ENCODE measurements around the gene SLC8A3. TPM values are rescaled to one million over a fixed set of nuclear protein-coding genes. Genes with fewer than 3 reads are reported as not detected.

The SLC8A3 gene
- total and polyA plus RNA-seq, 10 of the 15 experiments (the other 5 are each of a cell fraction or from before 2014, with no cell fraction given), result 0.04 to 0.17 (median 0.13) TPM; not detected in 3

DNA sequence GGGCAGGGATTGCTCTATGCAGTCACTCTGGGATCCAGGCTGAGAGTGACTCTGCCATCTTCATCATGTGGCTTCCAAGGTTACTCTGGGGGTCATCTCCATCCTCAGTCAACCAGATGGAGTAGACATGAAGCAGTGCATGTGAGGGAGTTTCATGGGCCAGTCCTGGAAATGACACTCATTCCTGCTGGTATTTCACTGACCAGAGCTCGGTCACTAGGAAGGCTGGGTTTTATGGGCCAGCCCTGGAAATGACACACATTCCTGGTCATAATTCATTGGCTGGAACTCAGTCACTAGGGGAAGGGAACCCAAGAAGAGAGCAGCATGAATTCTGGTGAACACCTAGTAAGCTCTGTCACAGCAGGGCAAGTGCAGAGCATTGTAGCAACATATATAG, 164.9 kb downstream of the SLC8A3 start:
- no peak overlapping the region for H3K4me3 ChIP-seq
- no peaks in the 10 kb centered on the region; a peak in 1 of 4 replicates for H3K27me3 ChIP-seq (replicated peaks in 1 of 2; ENCODE audit: control insufficient read depth in 2 of 2, insufficient read depth in 2 of 2, low read length in 1 of 2)
- WGBS (ENCODE audit: insufficient coverage, insufficient replicate concordance, low lambda C conversion rate, missing lambda C conversion rate), result 0% methylated on average over 1 of the region's 1 CpG
- TF ChIP-seq, protein P1, sequence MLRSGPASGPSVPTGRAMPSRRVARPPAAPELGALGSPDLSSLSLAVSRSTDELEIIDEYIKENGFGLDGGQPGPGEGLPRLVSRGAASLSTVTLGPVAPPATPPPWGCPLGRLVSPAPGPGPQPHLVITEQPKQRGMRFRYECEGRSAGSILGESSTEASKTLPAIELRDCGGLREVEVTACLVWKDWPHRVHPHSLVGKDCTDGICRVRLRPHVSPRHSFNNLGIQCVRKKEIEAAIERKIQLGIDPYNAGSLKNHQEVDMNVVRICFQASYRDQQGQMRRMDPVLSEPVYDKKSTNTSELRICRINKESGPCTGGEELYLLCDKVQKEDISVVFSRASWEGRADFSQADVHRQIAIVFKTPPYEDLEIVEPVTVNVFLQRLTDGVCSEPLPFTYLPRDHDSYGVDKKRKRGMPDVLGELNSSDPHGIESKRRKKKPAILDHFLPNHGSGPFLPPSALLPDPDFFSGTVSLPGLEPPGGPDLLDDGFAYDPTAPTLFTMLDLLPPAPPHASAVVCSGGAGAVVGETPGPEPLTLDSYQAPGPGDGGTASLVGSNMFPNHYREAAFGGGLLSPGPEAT (IDR thresholded peaks at IDR 0.05; ENCODE audit: low read depth), result no peak
- TF ChIP-seq NR2C2 (IDR thresholded peaks at IDR 0.05; ENCODE audit: borderline replicate concordance, control insufficient read depth, insufficient read length, low read depth) (no peak), RFX5 (IDR thresholded peaks at IDR 0.05; ENCODE audit: low read depth, low read length) (no peak), YY1 (IDR thresholded peaks at IDR 0.05; ENCODE audit: low read depth, low read length) (no peak), RUNX3 (IDR thresholded peaks at IDR 0.05; ENCODE audit: low read length) (no peak), MYC (IDR thresholded peaks at IDR 0.05; ENCODE audit: insufficient read depth, insufficient read length, insufficient replicate concordance, low read length, severe bottlenecking) (no peak), IKZF2 (IDR thresholded peaks at IDR 0.05) (no peak), RBBP5 (conservative IDR thresholded peaks at IDR 0.05) (no peak), TARDBP (IDR thresholded peaks at IDR 0.05; ENCODE audit: borderline replicate concordance) (no peak), HDAC2 (IDR thresholded peaks at IDR 0.05) (no peak), BRCA1 (IDR thresholded peaks at IDR 0.05; ENCODE audit: low read depth, low read length) (no peak)
- TF ChIP-seq, protein P2, sequence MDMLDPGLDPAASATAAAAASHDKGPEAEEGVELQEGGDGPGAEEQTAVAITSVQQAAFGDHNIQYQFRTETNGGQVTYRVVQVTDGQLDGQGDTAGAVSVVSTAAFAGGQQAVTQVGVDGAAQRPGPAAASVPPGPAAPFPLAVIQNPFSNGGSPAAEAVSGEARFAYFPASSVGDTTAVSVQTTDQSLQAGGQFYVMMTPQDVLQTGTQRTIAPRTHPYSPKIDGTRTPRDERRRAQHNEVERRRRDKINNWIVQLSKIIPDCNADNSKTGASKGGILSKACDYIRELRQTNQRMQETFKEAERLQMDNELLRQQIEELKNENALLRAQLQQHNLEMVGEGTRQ (IDR thresholded peaks at IDR 0.05; ENCODE audit: borderline replicate concordance, low read depth, low read length), result no peak
- TF ChIP-seq, protein P3, sequence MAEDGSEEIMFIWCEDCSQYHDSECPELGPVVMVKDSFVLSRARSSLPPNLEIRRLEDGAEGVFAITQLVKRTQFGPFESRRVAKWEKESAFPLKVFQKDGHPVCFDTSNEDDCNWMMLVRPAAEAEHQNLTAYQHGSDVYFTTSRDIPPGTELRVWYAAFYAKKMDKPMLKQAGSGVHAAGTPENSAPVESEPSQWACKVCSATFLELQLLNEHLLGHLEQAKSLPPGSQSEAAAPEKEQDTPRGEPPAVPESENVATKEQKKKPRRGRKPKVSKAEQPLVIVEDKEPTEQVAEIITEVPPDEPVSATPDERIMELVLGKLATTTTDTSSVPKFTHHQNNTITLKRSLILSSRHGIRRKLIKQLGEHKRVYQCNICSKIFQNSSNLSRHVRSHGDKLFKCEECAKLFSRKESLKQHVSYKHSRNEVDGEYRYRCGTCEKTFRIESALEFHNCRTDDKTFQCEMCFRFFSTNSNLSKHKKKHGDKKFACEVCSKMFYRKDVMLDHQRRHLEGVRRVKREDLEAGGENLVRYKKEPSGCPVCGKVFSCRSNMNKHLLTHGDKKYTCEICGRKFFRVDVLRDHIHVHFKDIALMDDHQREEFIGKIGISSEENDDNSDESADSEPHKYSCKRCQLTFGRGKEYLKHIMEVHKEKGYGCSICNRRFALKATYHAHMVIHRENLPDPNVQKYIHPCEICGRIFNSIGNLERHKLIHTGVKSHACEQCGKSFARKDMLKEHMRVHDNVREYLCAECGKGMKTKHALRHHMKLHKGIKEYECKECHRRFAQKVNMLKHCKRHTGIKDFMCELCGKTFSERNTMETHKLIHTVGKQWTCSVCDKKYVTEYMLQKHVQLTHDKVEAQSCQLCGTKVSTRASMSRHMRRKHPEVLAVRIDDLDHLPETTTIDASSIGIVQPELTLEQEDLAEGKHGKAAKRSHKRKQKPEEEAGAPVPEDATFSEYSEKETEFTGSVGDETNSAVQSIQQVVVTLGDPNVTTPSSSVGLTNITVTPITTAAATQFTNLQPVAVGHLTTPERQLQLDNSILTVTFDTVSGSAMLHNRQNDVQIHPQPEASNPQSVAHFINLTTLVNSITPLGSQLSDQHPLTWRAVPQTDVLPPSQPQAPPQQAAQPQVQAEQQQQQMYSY (CRISPR knock-in tag; IDR thresholded peaks at IDR 0.05), result no peak
- peaks cover 6% of the 10 kb centered on the region for H3K4me1 ChIP-seq (ENCODE audit: control insufficient read depth, insufficient read depth, low read length)
- H4K20me1 ChIP-seq (ENCODE audit: control insufficient read depth, insufficient read depth), result no peaks in the 10 kb centered on the region
- no peak overlapping the region for H2AFZ ChIP-seq (ENCODE audit: control insufficient read depth, low read depth, low read length)
- no peak overlapping the region for H3K4me2 ChIP-seq (ENCODE audit: control insufficient read depth, insufficient read depth)
- SMC1A ChIA-PET (ENCODE audit: uncharacterized antibody, unreplicated experiment), result interaction anchor here (0.8 to 1.4 kb wide), 2 partner anchors 147 to 206 kb away, joined by 3 read pairs; no protein-coding TSS in a partner anchor
- BruUV-seq (replicated peaks), result no TSS peak
- H3K27ac ChIP-seq (ENCODE audit: control insufficient read depth, insufficient read depth), result no peak overlapping the region
- no peak overlapping the region for H3K9ac ChIP-seq (ENCODE audit: control insufficient read depth, insufficient read depth, low read length)
- no peak for ATAC-seq
- POLR2A ChIA-PET, result no interaction called here
- FAIRE-seq, result no peak
- intact Hi-C loops (cut with micrococcal nuclease; ENCODE audit: unreplicated experiment), result no loop called here
- CTCF ChIA-PET, result interaction anchor here (1.3 to 1.5 kb wide), 3 partner anchors 11 to 205 kb away, joined by 3 to 4 read pairs (median 4); no protein-coding TSS in a partner anchor
- RAD21 ChIA-PET (ENCODE audit: unreplicated experiment), result interaction anchor here (0.8 to 1.4 kb wide), 2 partner anchors 147 to 293 kb away, joined by 3 to 4 read pairs; no protein-coding TSS in a partner anchor
- no peak for DNase-seq (ENCODE audit: low read depth, low spot score)
- in situ Hi-C loops (cut with MboI), result loop anchor here (10.0 kb wide), 1 partner anchor 439 kb away; no protein-coding TSS in a partner anchor
- H3K36me3 ChIP-seq (ENCODE audit: control insufficient read depth in 2 of 2, insufficient read depth in 2 of 2, low read length in 1 of 2), result no peaks in the 10 kb centered on the region
- H3K9me3 ChIP-seq (replicated peaks; ENCODE audit: control insufficient read depth, insufficient read depth, low read length), result no peaks in the 10 kb centered on the region
- no peaks in the 10 kb centered on the region for H3K79me2 ChIP-seq (ENCODE audit: control insufficient read depth, insufficient read depth, low read length)
